PFSK-1 (cell line): ENCODE data around the gene ZNF580.

ENCODE experiments used
- FOXP2 ChIP-seq: optimal IDR thresholded peaks from 2 replicates; pipeline ENCODE3; 2011; ENCODE audit warnings: borderline replicate concordance, control low read depth, inconsistent platforms; ENCODE audit not compliant: insufficient read depth; ENCODE audit errors: extremely low read length, extremely low read depth
- POLR2AphosphoS5 ChIP-seq: IDR thresholded peaks from 2 replicates; pipeline ENCODE4 v1.6.1; 2012; ENCODE audit warnings: low read depth, mild to moderate bottlenecking, control low read depth, low read length, moderate library complexity
- REST ChIP-seq, 2 experiments: IDR thresholded peaks; 2 replicates each; pipeline versions ENCODE4 v1.6.1 to v1.8.0; 2011 to 2012; ENCODE audit warnings: low read depth in 2 of 2, low read length in 2 of 2, control low read depth in 1 of 2, inconsistent platforms in 1 of 2, mild to moderate bottlenecking in 1 of 2, moderate library complexity in 1 of 2; ENCODE audit not compliant: insufficient read depth in 1 of 2
- SIN3A ChIP-seq: IDR thresholded peaks from 2 replicates; pipeline ENCODE4 v1.6.1; 2012; ENCODE audit warnings: mild to moderate bottlenecking, low read length, moderate library complexity, borderline replicate concordance; ENCODE audit not compliant: insufficient read depth
- TAF1 ChIP-seq: IDR thresholded peaks from 2 replicates; pipeline ENCODE4 v1.6.1; 2012; ENCODE audit warnings: low read length, control low read depth, borderline replicate concordance; ENCODE audit not compliant: insufficient read depth

ZNF580 gene

GRCh38 chr19:55605637-55606470, 34.9 kb upstream of the ZNF580 start, which contains the start of gene ZNF865:
Gene ZNF865, plus strand, starts transcription at chr19:55605647. Its CDS starts 7,972 bp downstream, at chr19:55613619.
- no peak for TF ChIP-seq SIN3A
- TF ChIP-seq FOXP2: no peak
- TF ChIP-seq POLR2AphosphoS5: no peak; the same call in 1 of the 2 replicates
- TF ChIP-seq TAF1: no peak
- TF ChIP-seq REST (IDR thresholded peaks at IDR 0.05; ENCODE audit: insufficient read depth in 1 of 2, low read depth in 2 of 2, low read length in 2 of 2): no peak

GRCh38 chr19:55606471-55606787, 34.4 kb upstream of the ZNF580 start:
- no peak for TF ChIP-seq SIN3A
- TF ChIP-seq FOXP2: no peak
- TF ChIP-seq TAF1: no peak
- no peak for TF ChIP-seq POLR2AphosphoS5
- no peak for TF ChIP-seq REST (IDR thresholded peaks at IDR 0.05; ENCODE audit: insufficient read depth in 1 of 2, low read depth in 2 of 2, low read length in 2 of 2)

- no peak for TF ChIP-seq FOXP2
- TF ChIP-seq POLR2AphosphoS5: no peak
- no peak for TF ChIP-seq TAF1
- no peak for TF ChIP-seq SIN3A
Measured at GRCh38 chr19:55606817-55607216, 34.0 kb upstream of the ZNF580 start.

- no peak for TF ChIP-seq SIN3A
- TF ChIP-seq FOXP2: no peak
- no peak for TF ChIP-seq REST (IDR thresholded peaks at IDR 0.05; ENCODE audit: insufficient read depth in 1 of 2, low read depth in 2 of 2, low read length in 2 of 2)
- no peak for TF ChIP-seq POLR2AphosphoS5
- TF ChIP-seq TAF1: no peak
Measured at GRCh38 chr19:55609326-55609725, 31.5 kb upstream of the ZNF580 start.

- TF ChIP-seq SIN3A (no peak), POLR2AphosphoS5 (no peak), FOXP2 (no peak), TAF1 (no peak), REST (IDR thresholded peaks at IDR 0.05; ENCODE audit: insufficient read depth in 1 of 2, low read depth in 2 of 2, low read length in 2 of 2) (no peak)
Measured at GRCh38 chr19:55611300-55611982, 29.4 kb upstream of the ZNF580 start.
